CD4-positive, alpha-beta T cell (primary cell): ENCODE data around the gene EFCAB9. TPM values are rescaled to one million over a fixed set of nuclear protein-coding genes. Genes with fewer than 3 reads are reported as not detected.
"Not testable (repeated sequence)": the region's sequence is repeated elsewhere in the genome, so short reads cannot be mapped to it uniquely, and the experiment has no call there.

Experiments used
- ATAC-seq: fragments of 200-7000 bp; cut with Tn5 transposase; one replicate; pipeline ENCODE4 v1.10.0; 2022; ENCODE audit warnings: mild to moderate bottlenecking; ENCODE audit not compliant: poor library complexity
- CTCF ChIA-PET: fragments of 350-600 bp; sonication (Branson Sonifier 250); formaldehyde crosslinking; loops from one replicate; lab custom pipeline; 2021; ENCODE audit warnings: antibody characterized with exemption, inconsistent platforms; lab: Charles Lee
- POLR2A ChIA-PET: fragments of 350-600 bp; sonication (Branson Sonifier 250); formaldehyde crosslinking; loops from one replicate; lab custom pipeline; 2021; ENCODE audit warnings: antibody characterized with exemption, inconsistent platforms; lab: Charles Lee
- DNase-seq, 14 experiments: peaks; one replicate each; pipeline ENCODE4 v3.0.0-alpha.2; 2013 to 2020; ENCODE audit warnings: mixed read lengths in 2 of 14
- H3K27ac ChIP-seq, 2 donors: one replicate each; pipeline versions ENCODE4 v1.5.1 to v1.7.0; 2013; ENCODE audit warnings: low read length in 2 of 2, low read depth in 1 of 2, mild to moderate bottlenecking in 1 of 2
- H3K27me3 ChIP-seq, 2 experiments: 1 replicate in 1 of 2; 2 replicates in 1 of 2; pipeline versions ENCODE4 v1.6.1 to v1.7.0; 2013; ENCODE audit warnings: low read length in 2 of 2, control low read depth in 1 of 2, mild to moderate bottlenecking in 1 of 2, moderate library complexity in 1 of 2; ENCODE audit not compliant: insufficient read depth in 2 of 2, control insufficient read depth in 1 of 2
- H3K36me3 ChIP-seq: one replicate; pipeline ENCODE4 v1.6.1; 2013; ENCODE audit warnings: low read length, control low read depth; ENCODE audit not compliant: insufficient read depth
- H3K4me1 ChIP-seq: one replicate; pipeline ENCODE4 v1.6.1; 2013; ENCODE audit warnings: low read length, control low read depth; ENCODE audit not compliant: insufficient read depth
- H3K4me3 ChIP-seq: one replicate; pipeline ENCODE4 v1.5.1; 2013; ENCODE audit warnings: mild to moderate bottlenecking, low read length, moderate library complexity
- H3K9me3 ChIP-seq, 2 experiments: 1 replicate in 1 of 2; 2 replicates in 1 of 2; pipeline versions ENCODE4 v1.6.1 to v1.7.0; 2013; ENCODE audit warnings: low read length in 2 of 2, mild to moderate bottlenecking in 2 of 2, control low read depth in 1 of 2, moderate library complexity in 1 of 2; ENCODE audit not compliant: control insufficient read depth in 1 of 2, insufficient read depth in 1 of 2
- H3K27ac Mint-ChIP-seq: one replicate; pipeline ENCODE4 v1.8.0; 2020; ENCODE audit warnings: mixed read lengths
- H3K27me3 Mint-ChIP-seq: one replicate; pipeline ENCODE4 v1.8.0; 2021; ENCODE audit warnings: mixed read lengths
- H3K36me3 Mint-ChIP-seq: one replicate; pipeline ENCODE4 v1.8.0; 2021; ENCODE audit warnings: low read depth, mixed read lengths
- H3K4me1 Mint-ChIP-seq: one replicate; pipeline ENCODE4 v1.8.0; 2021; ENCODE audit warnings: low read depth, mixed read lengths
- H3K4me3 Mint-ChIP-seq: one replicate; pipeline ENCODE4 v1.8.0; 2020; ENCODE audit warnings: mild to moderate bottlenecking, mixed read lengths
- H3K9me3 Mint-ChIP-seq: one replicate; pipeline ENCODE4 v1.8.0; 2020; ENCODE audit warnings: mixed read lengths
- intact Hi-C, 2 experiments: fragments of 100-400 bp; cut with DNase I in 1 of 2; cut with micrococcal nuclease in 1 of 2; formaldehyde crosslinking; loops; one replicate each; pipeline versions ENCODE4 v1.15.1 to v1.9.0; 2023 to 2025; cut with DNase I, micrococcal nuclease
- total RNA-seq, 174 experiments: library from RNA in 2 of 174; stranded (reverse) in 2 of 174; gene quantifications; one replicate each; pipeline ENCODE4 v1.2.3 and lab custom pipeline; 2021 to 2026
- TF ChIP-seq, protein P1 (sequence below): fragments of 200-600 bp; IDR thresholded peaks from one replicate; pipeline ENCODE4 v1.8.0; 2022; ENCODE audit warnings: antibody characterized with exemption, mild to moderate bottlenecking

The EFCAB9 gene
- total RNA-seq, 2 experiments from 2014 or later, result not detected

- Histone ChIP-seq H3K4me1 (peaks cover 96% of the 10 kb centered on the region), H3K27me3 (no peaks in the 10 kb centered on the region), H3K9me3 (no peaks in the 10 kb centered on the region), H3K4me3 (no peak overlapping the region), H3K36me3 (peaks cover 82% of the 10 kb centered on the region), H3K27ac (peak overlapping the region in 1 of 2 donors; percentile 33)
- Mint-ChIP-seq H3K4me3 (no peak overlapping the region), H3K4me1 (peaks cover 91% of the 10 kb centered on the region), H3K36me3 (peaks cover 88% of the 10 kb centered on the region), H3K9me3 (no peaks in the 10 kb centered on the region), H3K27ac (peak overlapping the region; percentile 87), H3K27me3 (no peaks in the 10 kb centered on the region)
- DNase-seq (no peak), ATAC-seq (no peak)
- ChIA-PET POLR2A (no interaction called here), CTCF (no interaction called here)
- intact Hi-C loops, result no loop called here
- TF ChIP-seq, protein P1, sequence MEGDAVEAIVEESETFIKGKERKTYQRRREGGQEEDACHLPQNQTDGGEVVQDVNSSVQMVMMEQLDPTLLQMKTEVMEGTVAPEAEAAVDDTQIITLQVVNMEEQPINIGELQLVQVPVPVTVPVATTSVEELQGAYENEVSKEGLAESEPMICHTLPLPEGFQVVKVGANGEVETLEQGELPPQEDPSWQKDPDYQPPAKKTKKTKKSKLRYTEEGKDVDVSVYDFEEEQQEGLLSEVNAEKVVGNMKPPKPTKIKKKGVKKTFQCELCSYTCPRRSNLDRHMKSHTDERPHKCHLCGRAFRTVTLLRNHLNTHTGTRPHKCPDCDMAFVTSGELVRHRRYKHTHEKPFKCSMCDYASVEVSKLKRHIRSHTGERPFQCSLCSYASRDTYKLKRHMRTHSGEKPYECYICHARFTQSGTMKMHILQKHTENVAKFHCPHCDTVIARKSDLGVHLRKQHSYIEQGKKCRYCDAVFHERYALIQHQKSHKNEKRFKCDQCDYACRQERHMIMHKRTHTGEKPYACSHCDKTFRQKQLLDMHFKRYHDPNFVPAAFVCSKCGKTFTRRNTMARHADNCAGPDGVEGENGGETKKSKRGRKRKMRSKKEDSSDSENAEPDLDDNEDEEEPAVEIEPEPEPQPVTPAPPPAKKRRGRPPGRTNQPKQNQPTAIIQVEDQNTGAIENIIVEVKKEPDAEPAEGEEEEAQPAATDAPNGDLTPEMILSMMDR, result no peak
Observed at GRCh38 chr5:172148381-172148780, 45.6 kb upstream of the EFCAB9 start.

DNA sequence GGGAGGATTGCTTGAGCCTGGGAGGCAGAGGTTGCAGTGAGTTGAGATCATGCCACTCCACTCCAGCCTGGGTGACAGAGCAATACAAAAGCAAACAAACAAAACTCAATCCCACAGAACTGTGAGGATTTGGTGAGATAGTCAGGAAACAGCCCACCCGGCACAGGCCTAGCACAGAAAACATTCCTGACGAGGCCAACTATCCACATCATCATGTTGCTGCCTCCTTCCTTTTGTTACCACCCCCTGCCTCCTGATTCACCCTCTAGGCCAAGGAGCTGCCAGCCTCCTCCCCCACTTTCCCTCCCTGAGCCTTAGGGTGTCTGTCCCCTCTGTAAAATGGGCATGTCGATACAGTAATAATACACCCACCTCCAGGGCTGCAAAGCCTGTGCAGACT lies 44.9 kb upstream of the EFCAB9 start:
- no peak overlapping the region for H3K4me3 Mint-ChIP-seq
- H3K9me3 ChIP-seq, result no peaks in the 10 kb centered on the region
- ATAC-seq (no peak), DNase-seq (no peak)
- no peak overlapping the region for H3K4me3 ChIP-seq
- peaks cover 91% of the 10 kb centered on the region for H3K4me1 Mint-ChIP-seq
- peaks cover 97% of the 10 kb centered on the region for H3K4me1 ChIP-seq
- ChIA-PET POLR2A (no interaction called here), CTCF (no interaction called here)
- H3K27ac ChIP-seq, result peak overlapping the region in 1 of 2 donors; percentile 1
- TF ChIP-seq, protein P1, result no peak
- no peaks in the 10 kb centered on the region for H3K27me3 Mint-ChIP-seq
- H3K9me3 Mint-ChIP-seq, result no peaks in the 10 kb centered on the region
- peak overlapping the region; percentile 87 for H3K27ac Mint-ChIP-seq
- intact Hi-C loops, result no loop called here
- peaks cover 90% of the 10 kb centered on the region for H3K36me3 Mint-ChIP-seq
- H3K36me3 ChIP-seq, result peaks cover 87% of the 10 kb centered on the region
- no peaks in the 10 kb centered on the region for H3K27me3 ChIP-seq

- intact Hi-C loops, H3K9me3 ChIP-seq, H3K4me3 Mint-ChIP-seq, POLR2A ChIA-PET, H3K4me3 ChIP-seq, ATAC-seq, DNase-seq, H3K27me3 Mint-ChIP-seq, H3K27me3 ChIP-seq, H3K9me3 Mint-ChIP-seq: not testable (repeated sequence)
- H3K36me3 Mint-ChIP-seq, result peaks cover 94% of the 10 kb centered on the region
- Histone ChIP-seq H3K27ac (peak overlapping the region in 1 of 2 donors; percentile 1), H3K4me1 (peaks cover 97% of the 10 kb centered on the region), H3K36me3 (peaks cover 88% of the 10 kb centered on the region)
- peaks cover 91% of the 10 kb centered on the region for H3K4me1 Mint-ChIP-seq
- peak overlapping the region; percentile 87 for H3K27ac Mint-ChIP-seq
- CTCF ChIA-PET, result interaction anchor here (1.5 kb wide), 1 partner anchor 39 kb away, joined by 3 read pairs; the partner anchor contains the start of gene STK10
Observed at GRCh38 chr5:172149481-172149880, 44.5 kb upstream of the EFCAB9 start.
